ENCODE measurements around the gene PRM2. TPM values are rescaled to one million over a fixed set of nuclear protein-coding genes. Genes with fewer than 3 reads are reported as not detected.

PRM2 gene, protein sequence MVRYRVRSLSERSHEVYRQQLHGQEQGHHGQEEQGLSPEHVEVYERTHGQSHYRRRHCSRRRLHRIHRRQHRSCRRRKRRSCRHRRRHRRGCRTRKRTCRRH
- total RNA-seq: not detected
- long read RNA-seq: 0 reads

DNA sequence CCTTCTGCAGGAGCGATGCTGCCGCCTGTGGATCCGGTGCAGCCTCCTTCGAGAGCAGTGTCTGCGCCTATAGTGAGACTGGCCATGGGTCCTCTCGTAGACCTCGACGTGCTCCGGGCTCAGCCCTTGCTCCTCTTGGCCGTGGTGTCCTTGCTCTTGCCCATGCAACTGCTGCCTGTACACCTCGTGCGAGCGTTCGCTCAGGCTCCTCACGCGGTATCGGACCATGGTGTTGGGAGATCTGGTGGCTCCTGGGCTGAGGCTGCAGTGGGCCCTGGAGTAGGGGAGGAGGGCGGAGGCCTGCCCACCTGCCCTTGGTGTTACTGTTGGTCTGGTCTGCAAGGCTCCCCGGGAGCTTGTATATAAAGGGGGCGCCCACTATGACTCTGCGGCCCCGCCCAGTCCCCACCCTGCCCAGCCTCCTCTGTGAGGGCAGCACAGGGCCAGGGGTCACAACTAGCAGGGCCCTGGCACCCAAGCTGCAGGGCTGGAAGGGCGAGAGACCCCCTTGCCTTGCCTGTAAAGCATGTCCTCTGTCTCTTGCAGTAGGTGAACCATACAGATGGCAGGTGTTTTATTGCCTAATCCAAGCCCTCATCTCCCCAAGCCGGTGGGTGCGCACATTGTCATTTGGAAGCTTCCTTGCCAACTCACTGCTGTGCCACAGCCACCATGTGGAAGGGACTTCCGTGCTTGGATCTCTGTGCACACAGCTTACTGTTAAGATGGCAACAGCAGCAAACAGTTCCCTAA is at the start of gene PRM2:
Gene PRM2 (minus strand): TSS at position 338 of the 753 bp plus-strand sequence. CDS start 110 bp downstream, at position 228.
- DNase-seq (ENCODE audit: missing footprints) (peak; percentile 18), ATAC-seq (no peak)
- intact Hi-C loops (cut with DNase I): no loop called here

DNA sequence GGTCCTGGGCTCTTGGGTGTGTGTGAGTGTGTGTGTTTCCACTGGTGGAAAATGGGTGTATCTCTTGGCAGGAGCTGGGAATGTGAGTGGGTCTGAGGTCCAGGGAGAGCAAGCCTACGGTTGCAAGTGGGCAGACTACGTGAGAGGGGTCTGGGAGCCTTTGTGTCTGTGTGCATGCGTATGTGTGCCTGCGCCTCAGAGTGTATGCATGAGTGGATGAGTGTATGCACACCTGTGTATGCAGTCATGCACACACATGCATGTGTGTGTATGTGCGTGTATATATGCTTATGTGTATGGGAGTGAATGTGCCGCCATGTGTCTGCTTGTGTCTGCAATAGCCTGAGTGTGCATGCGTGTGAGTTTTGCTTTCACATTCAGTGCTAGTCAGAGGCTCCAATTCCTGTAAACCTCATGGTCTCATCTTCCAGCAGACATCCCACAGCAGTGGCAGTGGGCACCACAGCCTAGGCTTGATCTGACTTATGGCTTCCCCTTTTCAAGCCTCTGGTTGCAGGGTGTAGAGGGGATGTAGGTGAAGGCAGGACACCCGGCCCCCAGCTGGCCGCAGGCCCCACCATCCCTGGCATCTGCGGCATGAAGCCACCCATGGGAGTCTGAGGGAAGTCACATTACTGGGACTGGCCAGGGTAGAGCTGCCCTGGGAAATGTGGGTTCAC is 49.3 kb upstream of the PRM2 start:
- DNase-seq (ENCODE audit: missing footprints) (no peak), ATAC-seq (no peak)
- intact Hi-C loops (cut with DNase I): no loop called here

DNA sequence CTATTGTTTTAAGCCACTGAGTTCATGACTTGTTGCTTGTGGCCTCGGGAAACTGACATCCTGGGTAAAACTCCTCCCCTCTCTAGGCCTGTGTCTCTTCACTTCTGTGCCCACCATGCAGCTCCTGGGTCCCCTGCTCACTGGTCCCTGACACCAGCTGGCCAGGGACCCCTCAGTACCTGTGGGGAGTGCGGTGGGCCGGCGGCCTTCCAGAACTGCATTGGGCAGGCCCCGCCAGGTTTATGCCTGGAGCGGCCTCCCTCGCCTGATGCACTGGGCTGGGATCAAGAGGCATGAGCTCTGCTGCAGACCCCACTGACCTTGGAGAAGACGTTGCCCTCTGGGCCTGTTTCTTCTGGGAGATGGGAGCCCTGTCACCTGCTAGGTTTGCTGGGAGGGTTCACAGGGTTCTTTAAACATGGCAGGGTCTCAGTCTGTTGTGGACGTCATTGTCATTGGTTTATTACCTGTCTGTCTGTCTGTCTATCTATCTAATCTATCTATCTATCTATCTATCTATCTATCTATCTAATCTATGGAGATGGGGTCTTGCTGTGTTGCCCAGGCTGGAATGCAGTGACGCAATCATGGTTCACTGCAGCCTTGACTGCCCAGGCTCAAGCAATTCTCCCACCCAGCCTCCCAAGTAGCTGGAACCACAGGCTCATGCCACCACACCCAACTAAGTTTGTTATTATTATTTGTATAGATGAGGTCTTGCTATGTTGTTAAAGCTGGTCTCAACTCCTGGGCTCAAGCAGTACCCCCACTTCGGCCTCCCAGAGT is 47.5 kb upstream of the PRM2 start:
- intact Hi-C loops (cut with DNase I): no loop called here

DNA sequence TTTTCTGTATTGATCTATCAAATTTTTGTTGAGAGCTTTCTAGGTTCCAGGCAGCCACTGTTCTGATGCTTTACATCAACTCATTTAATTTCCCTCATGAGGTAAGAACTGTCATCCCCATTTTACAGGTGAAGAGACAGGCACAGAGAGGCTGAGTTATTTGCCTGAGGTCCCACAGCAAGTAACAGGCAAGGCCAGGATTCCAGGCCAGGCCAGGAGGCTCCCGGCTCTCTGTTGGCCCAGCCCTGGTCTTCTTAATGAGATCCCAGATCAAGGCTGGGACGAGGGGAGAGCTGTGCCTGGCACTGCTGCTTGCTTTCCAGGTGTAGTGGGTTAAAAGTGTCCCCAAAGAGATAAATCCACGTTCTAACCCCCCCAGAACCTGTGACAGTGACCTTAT is 46.5 kb upstream of the PRM2 start:
- ATAC-seq: no peak
- DNase-seq (ENCODE audit: missing footprints): no peak
- intact Hi-C loops (cut with DNase I): no loop called here

More for the DNA sequence above, 47.5 kb upstream of the PRM2 start:
- DNase-seq (ENCODE audit: missing footprints) (no peak), ATAC-seq (no peak)

DNA sequence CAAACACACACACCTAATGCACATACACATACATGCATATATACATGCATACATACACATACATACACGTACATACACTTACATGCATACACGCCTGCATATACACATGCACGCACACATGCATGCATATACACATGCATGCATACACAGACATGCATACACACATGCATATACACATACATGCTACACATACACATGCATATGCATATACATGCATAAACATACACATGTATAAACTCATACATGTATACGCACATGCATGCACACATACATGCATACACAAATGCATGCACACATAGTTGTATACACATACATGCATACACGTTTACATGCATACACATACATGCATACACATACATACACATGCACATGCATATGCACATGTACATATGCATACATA is 45.4 kb upstream of the PRM2 start:
- intact Hi-C loops (cut with DNase I): no loop called here
- ATAC-seq: no peak
- no peak for DNase-seq (ENCODE audit: missing footprints)

DNA sequence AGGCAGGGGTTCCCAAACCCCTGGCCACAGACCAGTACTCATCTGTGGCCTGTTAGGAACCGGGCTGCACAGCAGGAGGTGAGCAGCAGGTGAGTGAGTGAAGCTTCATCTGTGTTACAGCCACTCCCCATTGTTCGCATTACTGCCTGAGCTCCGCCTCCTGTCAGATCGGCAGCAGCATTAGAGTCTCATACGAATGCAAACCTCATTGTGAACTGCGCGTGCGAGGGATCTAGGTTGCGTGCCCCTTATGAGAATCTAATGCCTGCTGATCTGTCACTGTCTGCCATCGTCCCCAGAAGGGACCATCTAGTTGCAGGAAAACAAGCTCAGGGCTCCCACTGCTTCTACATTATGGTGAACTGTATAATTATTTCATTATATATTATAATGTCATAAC is 43.9 kb upstream of the PRM2 start:
- intact Hi-C loops (cut with DNase I): no loop called here
- ATAC-seq: no peak

DNA sequence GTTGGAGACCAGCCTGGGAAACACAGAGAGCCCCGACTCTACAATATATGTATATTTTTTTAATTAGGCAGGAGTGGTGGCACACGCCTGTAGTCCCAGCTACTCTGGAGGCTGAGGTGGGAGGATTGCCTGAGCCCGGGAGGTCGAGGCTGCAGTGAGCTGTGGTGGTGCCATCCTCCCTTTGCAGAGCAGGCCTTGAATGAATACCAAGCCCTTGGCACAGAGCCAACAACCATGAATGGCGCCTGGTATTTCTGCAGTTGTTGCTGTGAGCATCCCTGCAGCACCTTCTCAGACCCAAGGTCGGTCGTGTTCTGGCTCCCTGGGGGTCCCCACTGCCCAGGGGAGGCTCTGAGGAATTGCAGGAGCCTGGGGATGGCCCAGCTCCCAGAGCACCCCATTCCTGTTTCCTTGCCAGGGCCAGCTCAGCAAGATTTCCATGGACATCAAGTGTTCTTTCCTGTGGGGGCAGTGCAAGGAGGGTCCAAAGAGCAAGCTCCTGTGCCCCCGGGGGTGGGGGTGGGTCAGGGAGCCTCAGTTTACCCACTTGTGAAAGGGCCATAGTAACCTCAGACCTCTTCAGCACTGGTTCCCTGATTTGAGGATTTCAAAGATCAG is 43.4 kb upstream of the PRM2 start:
- DNase-seq (ENCODE audit: missing footprints): no peak
- ATAC-seq: no peak
- intact Hi-C loops (cut with DNase I): no loop called here

More for the DNA sequence above, 43.9 kb upstream of the PRM2 start:
- DNase-seq (ENCODE audit: missing footprints): no peak

DNA sequence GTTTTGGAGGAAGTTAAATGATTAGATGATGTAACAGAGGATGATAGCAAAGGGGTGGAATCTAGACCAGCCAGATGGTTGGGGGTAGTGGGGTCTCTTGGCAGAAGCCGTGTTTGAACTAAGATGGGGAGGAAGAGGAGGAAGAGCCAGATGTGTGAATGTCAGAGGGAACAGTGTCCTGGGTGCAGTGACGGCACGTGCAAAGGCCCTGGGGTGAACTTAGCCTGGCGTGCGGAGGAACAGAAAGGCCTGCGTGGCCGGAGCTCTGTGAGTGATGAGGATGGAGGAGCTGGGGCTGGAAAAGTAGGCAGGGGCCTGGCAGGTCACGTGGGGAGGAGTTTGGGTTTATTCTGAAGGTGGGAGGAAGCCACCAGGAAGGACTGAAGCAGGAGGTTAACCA is 42.5 kb upstream of the PRM2 start:
- DNase-seq (ENCODE audit: missing footprints): no peak
- ATAC-seq: no peak
- intact Hi-C loops (cut with DNase I): no loop called here

DNA sequence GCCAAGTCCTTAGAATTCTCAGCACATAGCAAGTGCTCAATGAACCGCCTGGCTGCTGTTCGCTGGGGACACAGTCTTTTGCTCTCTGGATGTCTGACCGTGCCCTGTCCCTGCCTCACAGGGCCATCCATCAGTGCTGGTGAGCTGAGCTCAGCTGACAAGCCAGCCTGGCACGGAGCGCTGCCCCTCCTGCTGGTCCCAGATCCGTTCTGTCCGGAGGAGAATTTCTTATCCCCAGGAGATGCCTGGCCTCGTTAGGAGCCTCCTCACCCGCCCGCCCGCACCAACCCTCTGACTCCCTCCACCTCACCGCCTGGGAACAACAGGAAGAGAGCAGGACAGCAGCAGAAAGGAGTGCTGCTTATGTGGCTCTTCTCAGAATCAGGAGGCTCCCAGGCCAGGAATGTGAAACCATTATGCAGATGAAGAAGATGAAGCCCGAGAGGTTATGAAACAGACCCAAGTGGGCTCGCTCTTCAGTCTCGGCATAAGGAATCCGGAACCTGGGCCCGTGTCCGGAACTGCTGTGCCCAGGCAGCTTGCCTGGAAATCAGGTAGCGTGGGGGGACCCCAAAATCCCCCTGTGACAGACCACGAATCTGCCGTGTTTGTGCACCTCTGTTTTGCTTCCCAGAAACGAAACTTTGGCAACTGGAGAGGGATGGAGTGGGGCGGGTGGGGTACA is 40.2 kb upstream of the PRM2 start:
- no peak for ATAC-seq
- intact Hi-C loops (cut with DNase I): no loop called here
- DNase-seq (ENCODE audit: missing footprints): no peak

DNA sequence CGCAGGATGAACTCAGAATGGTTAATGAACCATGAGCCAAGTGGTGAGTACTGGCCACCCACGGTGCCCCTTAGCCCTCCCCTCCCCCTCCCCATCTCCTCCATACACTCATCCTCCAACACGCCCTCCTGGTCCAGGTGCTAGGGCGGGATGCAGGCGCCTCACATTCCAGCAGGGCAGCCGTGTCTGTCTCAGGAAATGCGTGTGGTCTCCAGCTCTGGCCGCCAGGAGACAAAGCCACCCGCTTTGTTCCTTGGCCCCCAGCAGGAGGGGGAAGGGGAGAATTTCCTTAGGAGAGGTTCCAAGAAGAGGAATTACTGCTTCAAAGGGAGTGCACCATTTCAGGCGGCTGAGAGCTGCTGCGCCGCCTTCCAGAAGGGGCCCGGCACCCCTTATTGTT is 39.2 kb upstream of the PRM2 start:
- DNase-seq (ENCODE audit: missing footprints): no peak
- ATAC-seq: no peak
- intact Hi-C loops (cut with DNase I): no loop called here

DNA sequence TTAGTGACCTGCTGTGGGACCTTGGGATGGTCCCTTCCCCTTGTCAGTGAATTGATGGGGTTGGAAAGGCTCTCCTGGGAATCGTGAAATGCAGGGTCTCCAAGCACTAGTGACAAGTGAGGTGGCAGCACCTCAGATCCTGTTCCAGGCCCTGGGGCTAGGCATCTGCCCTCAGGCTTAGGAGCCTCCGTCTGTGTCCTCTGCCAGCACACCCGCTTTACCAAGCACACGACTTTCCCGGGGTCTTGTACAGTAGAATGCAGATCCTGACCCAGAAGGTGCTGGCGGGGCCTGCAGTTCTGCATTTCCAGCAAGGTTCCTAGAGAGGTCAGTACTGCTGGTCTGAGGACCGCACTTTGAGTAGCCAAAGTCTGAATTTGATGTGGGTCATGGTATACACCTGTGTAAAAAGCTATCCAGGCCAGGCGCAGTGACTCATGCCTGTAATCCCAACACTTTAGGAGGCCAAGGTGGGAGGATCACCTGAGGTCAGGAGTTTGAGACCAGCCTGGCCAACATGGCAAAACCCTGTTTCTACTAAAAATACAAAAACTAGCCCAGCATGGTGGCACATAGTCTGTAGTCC is 38.1 kb upstream of the PRM2 start:
- intact Hi-C loops (cut with DNase I): no loop called here
- ATAC-seq (no peak), DNase-seq (ENCODE audit: missing footprints) (no peak)

DNA sequence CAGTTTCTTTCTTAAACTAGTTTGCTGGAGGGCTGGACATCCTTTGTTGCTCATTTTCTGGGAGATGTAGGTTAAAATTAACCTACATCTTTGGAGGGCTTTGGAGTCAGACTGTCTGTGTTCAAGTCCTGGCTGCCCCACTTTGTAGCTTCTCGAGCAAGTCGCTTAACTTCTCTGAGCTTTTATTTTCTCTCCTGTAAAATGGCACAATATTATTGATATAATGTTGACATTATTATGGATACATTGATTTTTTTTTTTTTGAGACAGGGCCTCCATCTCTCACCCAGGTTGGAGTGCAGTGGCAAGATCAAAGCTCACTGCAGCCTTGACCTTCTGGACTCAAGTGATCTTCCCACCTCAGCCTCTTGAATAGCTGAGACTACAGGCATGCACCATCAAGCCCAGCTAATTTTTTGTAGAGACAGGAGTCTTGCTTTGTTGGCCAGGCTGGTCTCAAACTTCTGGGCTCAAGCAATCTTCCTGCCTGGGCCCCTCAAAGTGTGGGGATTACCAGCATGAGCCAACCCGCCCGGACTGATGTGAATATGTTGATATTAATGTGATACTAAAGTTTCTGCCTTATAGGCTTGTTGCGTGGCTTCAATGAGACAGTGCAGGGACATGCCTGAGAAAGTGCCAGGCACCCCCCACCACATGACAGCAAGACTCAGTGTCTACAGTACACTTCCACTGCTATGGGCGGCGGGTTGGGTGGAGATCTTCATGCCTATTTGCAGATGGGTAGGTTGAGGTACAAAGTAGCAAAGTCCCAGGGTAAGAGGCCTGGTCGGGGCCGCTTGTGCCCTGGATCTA is 37.4 kb upstream of the PRM2 start:
- DNase-seq (ENCODE audit: missing footprints) (no peak), ATAC-seq (no peak)
- intact Hi-C loops (cut with DNase I): no loop called here

DNA sequence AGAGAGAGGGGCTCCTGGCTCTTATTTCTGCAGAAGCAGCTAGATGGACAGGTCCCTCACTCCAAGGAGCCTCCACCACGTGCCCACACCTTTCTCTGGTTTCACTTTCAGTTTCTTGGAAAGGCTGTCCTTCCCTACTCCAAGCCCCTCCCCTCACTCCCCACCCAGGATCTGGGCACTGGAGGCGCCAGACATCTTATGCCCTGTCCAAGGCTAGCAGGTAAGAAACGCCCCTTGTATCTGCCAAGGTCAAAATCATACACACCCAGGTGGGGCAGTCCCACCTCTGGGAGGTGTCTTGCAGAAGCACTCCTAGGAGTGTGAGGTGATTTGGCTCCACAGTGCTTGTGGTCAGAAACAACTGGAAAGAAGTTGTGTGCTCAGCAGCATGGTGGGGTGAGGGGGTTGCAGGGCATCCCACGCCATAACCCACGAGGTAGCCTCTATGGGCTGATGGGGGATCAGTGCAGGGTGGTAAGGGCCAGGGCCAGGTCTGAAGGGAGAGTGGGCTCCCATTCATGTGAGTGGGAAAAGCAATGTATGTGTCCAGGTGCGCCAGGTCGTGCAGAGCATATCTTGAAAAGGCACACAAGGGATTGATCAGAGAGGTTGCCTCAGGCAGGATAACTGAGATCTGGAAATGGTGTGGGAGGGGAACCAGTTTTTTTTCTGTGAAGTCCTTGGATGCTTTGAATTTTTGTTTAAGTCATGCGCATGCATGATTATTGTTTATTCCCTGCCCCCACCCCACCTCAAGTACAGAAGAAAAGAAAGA is 36.6 kb upstream of the PRM2 start:
- intact Hi-C loops (cut with DNase I): no loop called here
- no peak for DNase-seq (ENCODE audit: missing footprints)
- no peak for ATAC-seq

DNA sequence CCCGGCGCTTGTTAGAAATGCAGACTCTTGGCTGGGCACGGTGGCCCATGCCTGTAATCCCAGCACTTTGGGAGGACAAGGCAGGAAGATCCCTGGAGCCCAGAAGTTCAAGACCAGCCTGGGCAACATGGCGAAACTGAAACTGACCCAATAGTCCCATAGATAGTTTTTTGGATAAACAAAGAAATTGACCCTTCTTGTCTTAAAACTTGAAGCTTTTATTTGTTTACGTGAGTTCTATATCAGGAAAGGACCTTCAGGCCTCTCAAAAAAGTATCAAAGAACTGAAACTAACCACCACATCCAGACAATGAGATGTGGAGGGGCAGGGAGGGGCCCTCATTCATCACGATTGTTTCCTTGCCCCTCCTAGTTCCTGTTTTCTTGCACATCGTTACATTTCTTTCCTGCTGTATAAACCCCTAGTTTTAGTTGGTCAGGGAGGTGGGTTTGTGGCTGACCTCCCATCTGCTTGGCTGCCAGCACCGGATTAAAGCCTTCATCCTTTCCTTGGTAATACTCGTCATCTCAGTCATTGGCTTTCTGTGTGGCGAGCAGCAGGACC is 34.8 kb upstream of the PRM2 start:
- DNase-seq (ENCODE audit: missing footprints): no peak
- no peak for ATAC-seq
- intact Hi-C loops (cut with DNase I): no loop called here

DNA sequence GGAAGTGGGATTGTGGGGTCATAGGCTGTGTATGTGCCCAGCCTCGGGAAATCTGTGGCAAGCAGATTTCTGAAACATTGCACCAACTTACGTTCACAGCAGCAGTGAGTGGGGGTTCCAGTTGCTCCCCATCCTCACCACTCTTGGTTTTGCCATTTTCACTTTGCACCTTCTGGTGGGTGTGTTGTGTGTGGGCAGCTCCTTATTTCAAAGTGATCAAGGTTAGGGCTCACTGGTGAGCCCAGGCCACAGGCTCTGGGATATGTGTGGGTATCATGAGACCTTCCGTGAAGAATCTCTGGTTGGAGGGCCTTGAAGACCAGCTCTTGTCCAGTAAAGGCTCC is 34.3 kb upstream of the PRM2 start:
- no peak for ATAC-seq
- intact Hi-C loops (cut with DNase I): no loop called here

DNA sequence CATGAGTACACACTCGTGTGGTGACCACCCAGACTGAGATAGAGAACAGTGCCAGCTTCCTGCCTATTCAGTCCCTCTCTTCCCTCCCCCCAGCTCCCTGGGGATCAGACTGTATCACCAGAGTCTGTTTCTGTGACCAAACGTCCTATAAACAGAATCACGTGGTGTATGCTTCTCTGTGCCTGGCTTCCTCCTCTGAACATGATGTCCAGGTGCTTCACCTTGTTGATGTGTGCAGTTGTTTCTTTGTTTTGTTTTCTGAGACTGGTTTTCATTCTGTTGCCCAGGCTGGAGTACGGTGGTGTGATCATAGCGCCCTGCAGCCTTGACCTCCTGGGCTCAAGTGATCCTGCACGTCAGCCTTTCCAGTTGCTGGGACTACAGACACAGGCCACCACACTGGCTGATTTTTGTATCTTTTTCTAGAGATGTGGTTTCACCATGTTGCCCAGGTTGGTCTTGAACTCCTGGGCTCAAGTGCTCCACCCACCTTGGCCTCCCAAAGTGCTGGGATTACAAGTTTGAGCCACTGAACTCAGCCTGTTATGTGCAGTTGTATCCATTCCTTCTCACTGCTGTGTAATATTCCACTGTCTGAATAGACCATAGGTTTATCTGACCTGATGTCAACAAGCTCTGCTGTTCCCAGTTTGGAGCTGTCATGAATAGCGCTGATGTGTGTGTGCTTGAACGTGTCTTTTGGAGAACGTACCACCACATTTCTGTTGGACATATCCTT is 33.8 kb upstream of the PRM2 start:
- DNase-seq (ENCODE audit: missing footprints): no peak
- no peak for ATAC-seq
- intact Hi-C loops (cut with DNase I): no loop called here

More for the DNA sequence above, 34.3 kb upstream of the PRM2 start:
- no peak for DNase-seq (ENCODE audit: missing footprints)
